Astrocyte (in vitro differentiated cells and primary cell): ENCODE data around the gene SLC38A3.

Experiments used
- CTCF ChIP-seq: IDR thresholded peaks from 2 replicates; pipeline ENCODE4 v1.5.1; 2011; ENCODE audit warnings: low read depth, mild to moderate bottlenecking, inconsistent platforms, low read length, moderate library complexity; ENCODE audit not compliant: insufficient read depth
- EZH2 ChIP-seq: IDR thresholded peaks from 2 replicates; pipeline ENCODE4 v1.6.1; 2012; ENCODE audit warnings: mild to moderate bottlenecking, low read length, inconsistent platforms; ENCODE audit not compliant: insufficient read depth

GRCh38 chr3:50245831-50246516 lies 40.9 kb downstream of the SLC38A3 start:
- TF ChIP-seq CTCF (peak; percentile 85), EZH2 (no peak)
